ENCODE measurements around the gene CDK5RAP1.

Gene CDK5RAP1

DNA sequence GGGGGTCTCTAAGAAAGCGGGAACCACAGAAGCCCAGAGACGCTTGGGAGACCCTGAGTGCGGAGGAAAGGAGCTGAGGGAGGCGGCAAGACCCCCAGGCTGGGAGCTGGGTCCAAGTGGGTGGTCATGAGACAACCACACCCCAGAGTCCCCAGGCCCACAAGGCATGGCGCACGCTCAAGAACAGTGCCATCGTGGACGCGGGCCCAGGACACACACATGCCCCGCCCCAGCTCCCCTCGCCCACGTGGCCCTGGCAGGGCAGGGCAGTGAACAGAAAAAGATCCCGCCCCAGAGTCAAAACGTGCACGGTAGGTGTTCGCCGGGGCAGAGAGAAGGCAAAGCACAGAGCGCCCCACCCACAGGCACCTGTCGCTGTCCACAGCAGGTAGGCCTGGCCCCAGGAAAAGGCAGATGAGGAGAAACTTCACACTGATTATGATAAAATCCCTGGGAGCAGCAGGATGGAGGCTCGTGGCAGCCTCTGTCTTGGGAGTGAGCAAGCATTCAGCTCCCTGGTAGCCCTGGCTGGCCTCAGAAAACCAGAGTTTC lies 68.3 kb downstream of the CDK5RAP1 start:
- DNase-seq: no peak

DNA sequence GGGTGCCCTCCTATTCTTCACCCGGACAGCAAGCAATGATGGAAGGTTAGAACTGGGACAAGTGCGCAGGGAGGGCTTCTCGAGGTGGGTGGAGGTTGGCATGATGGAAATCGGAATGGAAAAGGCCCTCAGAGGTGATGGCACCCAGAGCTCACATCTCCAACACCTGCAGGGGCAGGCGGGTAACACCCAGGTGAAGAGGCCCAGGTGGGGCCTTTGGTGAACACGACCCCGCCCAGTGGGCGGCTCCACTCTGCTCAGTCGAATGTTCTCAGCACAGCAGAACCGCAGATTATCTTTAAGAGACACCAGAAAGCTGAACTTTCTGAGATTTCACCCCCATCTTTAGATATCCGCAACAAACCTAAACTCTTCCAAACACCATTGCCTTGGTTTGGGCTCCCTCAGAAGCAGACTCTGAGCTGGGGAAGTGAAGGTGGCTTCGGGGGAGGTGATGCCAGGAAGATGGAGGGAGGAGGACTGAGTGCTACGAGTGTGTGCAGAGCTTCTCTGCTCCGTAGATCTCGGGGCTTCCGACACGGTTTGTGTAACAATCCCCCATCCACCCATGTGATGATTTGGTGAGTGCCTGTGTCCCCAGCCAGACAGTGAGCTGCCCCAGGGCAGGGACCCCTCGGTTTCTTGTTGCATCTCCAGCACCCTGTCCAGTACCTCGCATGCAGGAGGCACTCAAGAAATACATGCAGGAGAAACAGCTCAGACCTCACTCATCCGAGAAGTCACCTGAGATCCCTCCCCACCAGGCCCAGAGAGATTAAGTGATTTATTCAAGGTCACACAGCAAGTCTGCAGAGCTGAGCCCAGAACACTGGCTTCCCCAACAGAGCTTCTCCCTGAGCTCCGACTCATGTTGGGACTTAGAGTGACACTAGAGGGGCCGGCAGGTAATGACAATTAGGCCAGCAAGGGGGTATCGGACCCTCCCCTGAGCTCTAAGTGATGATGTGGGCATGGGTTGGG lies 72.9 kb downstream of the CDK5RAP1 start:
- DNase-seq: no peak

DNA sequence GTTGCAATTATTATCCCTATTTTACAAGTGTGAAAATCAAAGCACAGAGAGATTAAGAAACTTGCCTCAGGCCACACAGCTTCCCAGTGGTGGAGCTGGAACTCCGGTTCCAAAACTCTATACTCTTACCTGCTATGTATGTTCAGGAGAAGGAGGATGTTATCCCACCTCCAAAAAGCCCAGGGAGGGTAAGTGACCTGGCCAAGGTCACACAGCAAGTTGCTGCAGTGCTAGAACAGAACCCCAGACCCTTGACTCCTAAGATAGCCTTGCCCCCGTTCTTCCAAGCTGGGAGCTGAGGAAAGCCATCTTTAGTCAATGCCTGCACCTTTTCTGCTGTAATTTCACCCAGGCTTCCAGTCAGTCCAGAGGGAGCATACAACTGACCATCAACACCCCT lies 76.0 kb downstream of the CDK5RAP1 start:
- no peak for DNase-seq

DNA sequence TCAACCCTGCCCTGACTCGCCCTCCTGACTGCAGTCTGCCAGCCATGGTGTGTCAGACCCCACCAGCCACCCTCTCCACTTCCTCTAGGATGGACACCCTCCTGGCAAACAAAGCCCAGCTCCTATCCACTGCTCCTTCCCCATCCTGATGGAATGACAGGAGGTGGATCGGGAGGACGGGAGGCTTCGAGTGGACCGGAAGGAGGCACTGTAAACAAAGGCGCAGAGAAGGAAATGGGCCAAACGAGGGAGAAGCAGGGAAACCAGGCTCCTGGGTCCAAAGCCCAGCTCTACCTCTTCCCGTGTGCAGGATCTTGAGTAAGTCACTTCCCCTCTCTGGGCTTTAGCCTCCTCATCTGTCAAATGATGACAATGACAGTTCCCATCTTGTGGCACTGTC lies 78.1 kb downstream of the CDK5RAP1 start:
- no peak for DNase-seq

DNA sequence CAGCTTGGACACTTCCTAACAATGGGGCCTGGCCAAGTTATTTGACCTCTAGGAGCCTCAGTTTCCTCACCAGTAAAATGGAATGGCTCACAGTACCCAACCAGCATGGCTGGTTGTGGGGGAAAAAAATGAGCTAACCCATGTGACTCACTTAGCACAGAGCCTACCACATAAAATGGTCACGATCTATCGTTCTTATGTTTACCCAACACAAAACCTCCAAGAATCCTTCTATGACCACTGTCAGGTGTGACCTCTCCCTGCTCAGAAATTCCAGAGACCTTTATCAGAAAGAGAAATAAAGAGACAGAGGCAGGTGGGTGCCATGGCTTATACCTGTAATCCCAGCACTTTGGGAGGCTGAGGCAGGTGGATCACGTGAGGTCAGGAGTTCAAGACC lies 78.9 kb downstream of the CDK5RAP1 start:
- no peak for DNase-seq

DNA sequence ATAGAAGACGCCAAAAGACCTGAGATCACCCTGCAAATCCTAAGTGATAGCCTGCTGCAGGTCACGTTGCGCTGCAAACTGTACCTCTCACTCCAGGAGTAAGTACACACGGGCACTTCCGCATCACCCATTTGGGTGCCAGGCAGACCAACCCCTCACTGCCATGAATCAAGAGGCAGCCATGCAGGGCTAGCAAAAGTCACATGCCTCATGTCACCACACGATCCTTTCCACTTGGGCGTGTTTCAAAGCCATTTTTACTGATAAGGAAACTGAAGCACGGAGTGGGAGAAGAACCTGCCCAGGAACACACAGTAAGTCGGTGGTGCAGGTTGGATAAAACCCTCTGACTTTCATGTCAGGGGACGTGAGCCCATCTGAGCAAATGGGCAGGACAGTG lies 81.3 kb downstream of the CDK5RAP1 start:
- DNase-seq: no peak

DNA sequence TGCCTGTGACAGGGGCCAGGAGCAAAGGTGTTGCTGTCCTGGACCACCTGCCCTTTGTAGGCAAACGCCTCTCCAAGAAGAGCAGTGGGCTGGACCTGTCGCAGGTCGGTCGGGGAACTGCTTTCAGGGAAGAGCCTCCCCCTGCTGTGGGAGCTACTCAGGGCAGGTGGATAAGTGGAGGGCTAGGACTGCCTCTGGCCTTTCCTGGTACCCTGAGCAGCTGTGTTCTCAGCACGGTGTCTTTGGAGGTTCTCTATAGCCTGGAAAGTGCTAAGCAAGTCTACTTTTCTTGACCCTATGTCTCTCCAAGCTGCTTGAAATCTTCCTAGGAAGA lies 83.3 kb downstream of the CDK5RAP1 start:
- DNase-seq: no peak

DNA sequence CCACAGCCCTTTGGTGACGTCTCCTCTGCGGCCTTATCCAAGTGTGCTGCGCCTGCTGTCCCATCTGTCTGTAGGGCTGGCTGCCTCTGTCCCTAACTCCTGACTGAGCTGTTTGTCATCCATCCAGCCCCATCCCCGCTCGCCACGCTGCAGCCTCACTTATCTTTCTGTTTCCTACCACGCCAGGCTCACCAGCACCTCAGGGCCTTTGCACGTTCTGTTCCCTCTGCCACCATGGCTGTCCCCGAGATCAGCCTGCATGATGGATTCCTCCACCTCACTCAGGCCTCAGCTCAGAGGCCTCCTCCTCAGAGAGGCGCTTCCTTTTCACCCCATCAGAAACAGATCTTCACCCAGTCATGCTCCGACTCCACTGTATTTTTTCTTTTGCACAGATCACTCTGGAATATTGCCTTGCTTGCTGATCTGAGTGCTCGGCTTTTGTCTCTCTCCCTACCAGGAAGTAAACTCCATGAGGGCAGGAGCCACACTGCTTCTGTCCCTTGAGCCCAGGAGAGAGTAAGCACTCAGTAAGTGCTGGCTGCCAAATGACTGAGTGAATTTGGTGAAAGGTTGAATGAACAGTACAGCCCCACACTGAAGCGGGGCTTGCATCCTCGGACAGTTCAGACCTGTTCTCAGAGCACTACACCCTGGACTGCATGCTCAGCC lies 83.8 kb downstream of the CDK5RAP1 start:
- DNase-seq: no peak

DNA sequence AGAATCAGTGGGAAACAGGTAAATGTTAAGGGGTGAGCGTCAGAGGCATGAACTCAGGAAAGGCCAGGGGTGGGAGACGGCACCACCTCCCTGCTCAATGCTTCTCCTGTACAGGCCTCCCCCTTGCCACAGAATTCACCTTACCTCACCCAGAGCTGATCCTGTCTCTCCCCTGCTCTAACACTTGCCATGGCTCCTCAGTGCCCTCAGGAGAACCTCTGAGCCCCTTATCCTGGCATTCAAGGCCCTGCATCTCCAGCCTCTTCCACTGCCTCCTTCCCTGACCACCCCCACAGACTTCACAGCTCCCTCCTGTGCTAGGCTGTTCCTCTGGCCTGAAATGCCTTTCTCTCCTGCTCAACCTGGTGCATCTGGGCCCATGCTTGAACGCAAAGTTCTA lies 84.4 kb downstream of the CDK5RAP1 start:
- DNase-seq: no peak

DNA sequence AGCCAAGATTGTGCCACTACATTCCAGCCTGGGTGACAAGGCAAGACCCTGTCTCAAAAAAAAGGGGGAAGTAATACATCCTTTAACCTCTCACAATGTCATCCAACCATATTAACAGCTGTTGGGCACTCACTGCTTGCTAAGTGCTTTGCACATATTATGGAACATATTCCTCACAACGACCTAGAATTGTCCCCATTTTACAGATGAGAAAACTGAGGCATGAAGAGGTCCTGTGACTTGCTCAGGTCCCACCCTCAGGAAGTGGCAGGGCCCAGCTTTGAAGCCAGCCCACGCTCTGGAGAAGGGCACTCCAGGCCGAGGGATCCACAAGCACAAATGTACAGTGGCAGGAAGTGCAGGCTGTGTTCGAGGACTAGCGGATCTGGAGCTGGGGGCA lies 85.0 kb downstream of the CDK5RAP1 start:
- no peak for DNase-seq

DNA sequence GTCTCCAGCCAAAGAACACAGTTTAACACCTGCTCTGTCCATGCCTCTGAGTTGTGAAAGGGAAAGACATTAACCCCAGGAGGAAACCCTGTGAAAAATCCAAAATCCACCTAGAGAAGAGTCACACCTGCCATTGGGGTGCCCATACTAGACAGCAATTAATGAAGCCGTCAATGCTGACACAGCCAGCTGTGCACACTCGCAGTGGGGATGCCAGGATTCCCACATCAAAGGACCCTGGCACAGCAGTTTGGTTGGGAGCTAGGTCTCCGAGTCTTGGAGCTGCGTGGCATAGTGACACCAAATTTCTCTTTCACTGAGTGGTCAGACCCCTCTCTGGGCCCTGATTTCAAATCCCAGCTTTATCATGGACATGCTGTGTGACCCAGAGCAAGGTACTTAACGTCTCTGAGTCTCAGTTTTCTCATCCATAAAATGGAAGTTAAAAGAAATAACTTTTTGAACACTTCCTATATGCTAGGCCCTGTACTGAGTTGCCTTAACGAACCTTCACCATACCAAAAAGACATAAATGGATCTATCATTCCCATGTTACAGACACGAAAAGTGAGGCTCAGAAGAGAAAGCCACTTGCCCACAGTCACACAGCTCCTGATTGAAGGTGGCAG lies 87.5 kb downstream of the CDK5RAP1 start:
- no peak for DNase-seq

DNA sequence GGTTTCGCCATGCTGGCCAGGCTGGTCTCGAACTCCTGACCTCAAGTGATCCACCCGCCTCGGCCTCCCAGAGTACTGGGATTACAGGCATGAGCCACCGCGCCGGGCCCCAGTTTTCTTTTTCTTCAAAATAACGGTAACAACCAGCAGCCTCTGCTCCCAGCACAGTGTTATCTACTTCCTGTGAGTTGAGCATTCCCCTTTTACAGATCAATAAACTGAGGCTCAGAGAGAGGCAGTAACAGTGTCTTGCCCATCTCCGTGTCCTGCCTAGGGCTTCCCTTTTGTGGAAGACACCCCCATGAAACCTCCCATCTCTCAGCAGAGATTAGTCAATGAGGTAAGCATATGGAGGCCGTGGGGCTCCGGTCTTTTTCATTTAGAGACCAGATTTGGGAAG lies 88.7 kb downstream of the CDK5RAP1 start:
- no peak for DNase-seq

DNA sequence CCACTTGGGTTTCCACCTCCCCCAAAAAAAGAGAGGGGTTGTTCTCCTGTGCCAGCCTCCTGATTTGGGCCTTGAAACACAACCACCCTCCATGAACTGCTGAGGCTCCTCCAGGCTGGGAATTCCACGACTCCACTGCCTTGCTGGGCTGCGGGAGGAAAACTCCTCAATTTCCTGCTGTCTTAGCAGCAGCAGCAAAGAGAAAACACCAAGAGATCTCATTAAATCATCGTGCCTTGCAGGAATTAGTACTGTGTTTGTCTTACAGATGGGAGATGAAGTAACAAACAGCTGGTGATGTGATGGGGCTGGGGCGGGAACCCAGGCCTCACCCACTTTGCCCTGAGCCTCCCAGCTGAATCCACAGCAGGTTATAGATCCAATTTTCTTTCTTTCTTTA lies 89.3 kb downstream of the CDK5RAP1 start:
- no peak for DNase-seq

DNA sequence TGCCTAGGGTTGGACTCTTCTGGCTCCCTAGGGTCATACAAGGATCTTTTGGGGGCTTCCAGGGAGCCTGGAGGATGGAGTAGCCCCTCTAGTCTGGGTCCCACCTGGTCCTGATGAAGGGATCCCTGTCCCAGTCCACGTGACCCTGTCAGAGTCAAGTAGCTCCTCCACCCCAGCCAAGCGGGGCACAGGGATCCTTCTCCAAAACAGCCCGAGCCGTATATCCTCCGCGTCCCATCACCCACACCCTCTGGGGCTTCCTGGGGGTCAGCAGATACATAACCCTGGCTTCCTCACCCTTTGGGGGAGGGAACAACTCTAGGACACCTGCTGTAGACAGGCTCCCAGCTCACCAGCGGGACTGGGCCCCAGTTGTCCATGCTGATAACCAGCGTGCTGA lies 90.3 kb downstream of the CDK5RAP1 start:
- no peak for DNase-seq

DNA sequence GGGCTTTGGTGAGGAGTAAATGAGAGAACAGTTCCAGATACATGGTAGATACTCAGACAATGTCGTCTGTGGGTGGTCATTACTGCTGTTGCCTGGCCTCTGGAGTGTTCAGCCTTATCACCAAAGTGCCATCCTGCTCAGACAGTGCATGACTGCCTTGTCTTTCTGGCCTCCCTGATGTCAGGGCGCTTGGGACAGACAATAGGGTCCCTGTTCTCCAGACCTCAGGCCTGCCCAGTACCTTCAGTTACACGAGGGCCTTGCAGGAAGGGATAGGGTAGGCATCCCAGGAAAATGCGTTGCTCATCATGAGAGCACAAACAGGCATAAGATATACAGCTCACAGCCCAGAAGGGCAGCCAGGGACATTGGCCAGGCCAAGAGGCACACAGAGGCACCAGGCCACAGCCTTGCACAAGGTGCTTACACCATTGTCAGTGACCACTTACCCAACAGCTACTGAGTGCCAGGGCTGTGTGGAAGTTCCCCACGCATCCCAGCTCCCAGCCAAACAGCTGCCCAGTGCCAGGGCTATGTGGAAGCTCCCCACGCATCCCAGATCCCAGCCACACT lies 90.9 kb downstream of the CDK5RAP1 start:
- DNase-seq: no peak

DNA sequence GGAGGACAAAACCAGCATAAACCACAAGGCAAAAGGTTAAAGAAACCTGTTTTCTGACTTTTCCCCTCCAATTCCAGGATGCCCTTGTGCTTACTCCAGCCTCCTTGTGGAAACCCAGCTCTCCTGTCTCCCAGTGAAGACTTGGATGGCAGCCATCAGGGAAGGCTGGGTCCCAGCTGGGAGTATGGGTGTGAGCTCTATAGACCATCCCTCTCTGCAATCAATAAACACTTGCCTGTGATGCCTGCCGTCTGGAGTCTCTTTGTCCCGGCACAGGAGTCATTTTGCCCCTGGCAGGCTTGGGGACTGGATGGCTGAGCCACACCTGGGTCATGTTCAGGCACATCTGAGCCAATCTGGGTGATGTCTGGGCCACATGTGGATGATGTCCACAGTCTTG lies 91.7 kb downstream of the CDK5RAP1 start:
- no peak for DNase-seq

Measured in activated T-cell treated with anti-CD3 and anti-CD28 coated beads for 4 hours (primary cell).